ENCODE measurements around the gene VAC14. TPM values are rescaled to one million over a fixed set of nuclear protein-coding genes. Genes with fewer than 3 reads are reported as not detected.

The VAC14 gene
- total and polyA plus RNA-seq, 2 experiments from 2014 or later: 42.3 to 77.7 TPM

DNA sequence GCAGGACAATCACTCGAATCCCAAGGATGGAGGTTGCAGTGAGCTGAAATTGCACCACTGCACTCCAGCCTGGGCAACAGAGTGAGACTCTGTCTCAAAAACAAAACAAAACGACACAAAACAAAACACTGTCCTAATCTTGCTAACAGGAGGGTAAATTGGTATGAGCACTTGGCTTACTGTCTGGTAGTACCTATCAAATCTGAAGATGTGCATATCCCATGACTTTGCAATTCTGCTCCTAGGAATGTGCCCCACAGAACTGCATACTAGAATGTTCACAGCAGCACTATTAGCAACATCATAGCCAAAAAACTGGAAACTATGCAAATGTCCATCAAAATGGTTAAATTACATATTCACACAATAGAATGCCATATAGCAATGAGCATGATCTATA lies 130.8 kb downstream of the VAC14 start:
- no peak for ATAC-seq
- Mint-ChIP-seq H3K9me3 (peaks cover 17% of the 10 kb centered on the region; the same call in 2 of the 3 replicates), H3K4me3 (no peak overlapping the region), H3K27ac (no peak overlapping the region), H3K4me1 (no peaks in the 10 kb centered on the region), H3K27me3 (ENCODE audit: insufficient read depth, low read depth, poor library complexity) (peaks cover 2% of the 10 kb centered on the region), H3K36me3 (ENCODE audit: low read depth) (peaks cover 61% of the 10 kb centered on the region)
- TF ChIP-seq ETS1 (IDR thresholded peaks at IDR 0.05): no peak
- TF ChIP-seq, protein P1, sequence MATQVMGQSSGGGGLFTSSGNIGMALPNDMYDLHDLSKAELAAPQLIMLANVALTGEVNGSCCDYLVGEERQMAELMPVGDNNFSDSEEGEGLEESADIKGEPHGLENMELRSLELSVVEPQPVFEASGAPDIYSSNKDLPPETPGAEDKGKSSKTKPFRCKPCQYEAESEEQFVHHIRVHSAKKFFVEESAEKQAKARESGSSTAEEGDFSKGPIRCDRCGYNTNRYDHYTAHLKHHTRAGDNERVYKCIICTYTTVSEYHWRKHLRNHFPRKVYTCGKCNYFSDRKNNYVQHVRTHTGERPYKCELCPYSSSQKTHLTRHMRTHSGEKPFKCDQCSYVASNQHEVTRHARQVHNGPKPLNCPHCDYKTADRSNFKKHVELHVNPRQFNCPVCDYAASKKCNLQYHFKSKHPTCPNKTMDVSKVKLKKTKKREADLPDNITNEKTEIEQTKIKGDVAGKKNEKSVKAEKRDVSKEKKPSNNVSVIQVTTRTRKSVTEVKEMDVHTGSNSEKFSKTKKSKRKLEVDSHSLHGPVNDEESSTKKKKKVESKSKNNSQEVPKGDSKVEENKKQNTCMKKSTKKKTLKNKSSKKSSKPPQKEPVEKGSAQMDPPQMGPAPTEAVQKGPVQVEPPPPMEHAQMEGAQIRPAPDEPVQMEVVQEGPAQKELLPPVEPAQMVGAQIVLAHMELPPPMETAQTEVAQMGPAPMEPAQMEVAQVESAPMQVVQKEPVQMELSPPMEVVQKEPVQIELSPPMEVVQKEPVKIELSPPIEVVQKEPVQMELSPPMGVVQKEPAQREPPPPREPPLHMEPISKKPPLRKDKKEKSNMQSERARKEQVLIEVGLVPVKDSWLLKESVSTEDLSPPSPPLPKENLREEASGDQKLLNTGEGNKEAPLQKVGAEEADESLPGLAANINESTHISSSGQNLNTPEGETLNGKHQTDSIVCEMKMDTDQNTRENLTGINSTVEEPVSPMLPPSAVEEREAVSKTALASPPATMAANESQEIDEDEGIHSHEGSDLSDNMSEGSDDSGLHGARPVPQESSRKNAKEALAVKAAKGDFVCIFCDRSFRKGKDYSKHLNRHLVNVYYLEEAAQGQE (IDR thresholded peaks at IDR 0.05; ENCODE audit: unreplicated experiment): no peak
- no peak for TF ChIP-seq STAT1 (IDR thresholded peaks at IDR 0.05; ENCODE audit: unreplicated experiment)
- TF ChIP-seq, protein P2, sequence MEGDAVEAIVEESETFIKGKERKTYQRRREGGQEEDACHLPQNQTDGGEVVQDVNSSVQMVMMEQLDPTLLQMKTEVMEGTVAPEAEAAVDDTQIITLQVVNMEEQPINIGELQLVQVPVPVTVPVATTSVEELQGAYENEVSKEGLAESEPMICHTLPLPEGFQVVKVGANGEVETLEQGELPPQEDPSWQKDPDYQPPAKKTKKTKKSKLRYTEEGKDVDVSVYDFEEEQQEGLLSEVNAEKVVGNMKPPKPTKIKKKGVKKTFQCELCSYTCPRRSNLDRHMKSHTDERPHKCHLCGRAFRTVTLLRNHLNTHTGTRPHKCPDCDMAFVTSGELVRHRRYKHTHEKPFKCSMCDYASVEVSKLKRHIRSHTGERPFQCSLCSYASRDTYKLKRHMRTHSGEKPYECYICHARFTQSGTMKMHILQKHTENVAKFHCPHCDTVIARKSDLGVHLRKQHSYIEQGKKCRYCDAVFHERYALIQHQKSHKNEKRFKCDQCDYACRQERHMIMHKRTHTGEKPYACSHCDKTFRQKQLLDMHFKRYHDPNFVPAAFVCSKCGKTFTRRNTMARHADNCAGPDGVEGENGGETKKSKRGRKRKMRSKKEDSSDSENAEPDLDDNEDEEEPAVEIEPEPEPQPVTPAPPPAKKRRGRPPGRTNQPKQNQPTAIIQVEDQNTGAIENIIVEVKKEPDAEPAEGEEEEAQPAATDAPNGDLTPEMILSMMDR (conservative IDR thresholded peaks at IDR 0.05; ENCODE audit: low read depth in 2 of 2): no peak
- TF ChIP-seq ZNF114 (CRISPR knock-in tag; IDR thresholded peaks at IDR 0.05): no peak
- TF ChIP-seq NANOG (IDR thresholded peaks at IDR 0.05; ENCODE audit: borderline replicate concordance): no peak
- no peak for TF ChIP-seq CREB1 (CRISPR knock-in tag; IDR thresholded peaks at IDR 0.05; ENCODE audit: low read depth)
- no peak for TF ChIP-seq POLR2AphosphoS5 (IDR thresholded peaks at IDR 0.05; ENCODE audit: low read depth)
- TF ChIP-seq JUNB (IDR thresholded peaks at IDR 0.05; ENCODE audit: unreplicated experiment): no peak
- TF ChIP-seq EZH2phosphoT487 (IDR thresholded peaks at IDR 0.05; ENCODE audit: unreplicated experiment): no peak
- TF ChIP-seq EZH2 (IDR thresholded peaks at IDR 0.05; ENCODE audit: low read depth, unreplicated experiment): no peak
- TF ChIP-seq ZNF331 (CRISPR knock-in tag; IDR thresholded peaks at IDR 0.05; ENCODE audit: low read depth): no peak
- H3K4me2 ChIP-seq: no peak overlapping the region
- H3K36me3 ChIP-seq (ENCODE audit: insufficient read depth): no peaks in the 10 kb centered on the region; the same call in 1 of the 2 replicates
- DNase-seq (ENCODE audit: low spot score): no peak
- peaks cover 3% of the 10 kb centered on the region; the same call in 1 of the 2 replicates for H4K20me1 ChIP-seq (replicated peaks; ENCODE audit: insufficient read depth)
- H3K79me2 ChIP-seq (replicated peaks; ENCODE audit: insufficient read depth): no peaks in the 10 kb centered on the region
- H3K4me1 ChIP-seq (ENCODE audit: insufficient read depth): no peaks in the 10 kb centered on the region
- H3K27me3 ChIP-seq (ENCODE audit: insufficient read depth): no peaks in the 10 kb centered on the region
- no peak overlapping the region for H2AFZ ChIP-seq
- H3K9me2 ChIP-seq (ENCODE audit: insufficient read depth): no peaks in the 10 kb centered on the region
- H3K4me3 ChIP-seq: no peak overlapping the region
- no peak overlapping the region for H3K27ac ChIP-seq (ENCODE audit: low read depth)
- peaks cover 3% of the 10 kb centered on the region; the same call in 1 of the 2 replicates for H3F3A ChIP-seq (replicated peaks; ENCODE audit: low read depth)

Data from GM23338 (cell line).